SK-MEL-5 (cell line): Measurements from ENCODE around the gene CD6. TPM values are rescaled to one million over a fixed set of nuclear protein-coding genes. Genes with fewer than 3 reads are reported as not detected.
"Not testable (repeated sequence)": the region's sequence is repeated elsewhere in the genome, so short reads cannot be mapped to it uniquely, and the experiment has no call there.

ENCODE experiments used
- DNase-seq: peaks from one replicate; pipeline ENCODE4 v3.0.0-alpha.2; 2016; ENCODE audit warnings: low read depth, low spot score
- in situ Hi-C: cut with HindIII; loops from 2 replicates; pipeline ENCODE4 v1.10.0; 2016; ENCODE audit warnings: low sequenced_read_pairs, high pct_unique_total_duplicates, low pct_unique_long_range_greater_than_20kb
- total RNA-seq: library from RNA; depleted of rRNA; stranded (reverse); fragments of >200 nt; shearing (Covaris generic); gene quantifications from 2 replicates; pipeline ENCODE4 v1.2.3, GENCODE V29; 2014

CD6 gene
- total RNA-seq, 1 experiment from 2014 or later: not detected

GRCh38 chr11:61053191-61053590 lies 81.7 kb downstream of the CD6 start:
- in situ Hi-C loops: no loop called here
- no peak for DNase-seq

GRCh38 chr11:61054513-61054912 lies 83.0 kb downstream of the CD6 start:
- in situ Hi-C loops: no loop called here
- no peak for DNase-seq

- in situ Hi-C loops: no loop called here
- DNase-seq: no peak
Observed at GRCh38 chr11:61054927-61055562, 83.6 kb downstream of the CD6 start.

DNA sequence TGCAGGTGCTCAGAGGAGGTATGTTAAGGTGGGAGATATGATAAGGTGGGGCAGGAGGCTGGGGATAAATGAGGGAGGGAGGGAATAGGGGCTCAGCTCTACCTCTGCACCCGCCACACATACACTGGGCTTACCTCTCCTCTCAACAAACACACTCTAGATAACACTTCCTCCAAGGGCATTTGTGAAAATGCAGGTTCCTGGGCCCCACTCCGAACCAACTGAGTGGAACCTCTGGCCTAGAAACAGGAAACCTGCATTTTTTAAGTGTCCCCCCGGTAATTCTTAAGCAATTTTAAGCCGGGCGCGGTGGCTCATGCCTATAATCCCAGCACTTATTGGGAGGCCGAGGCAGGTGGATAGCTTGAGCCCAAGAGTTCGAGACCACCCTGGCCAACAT lies 84.3 kb downstream of the CD6 start:
- DNase-seq: no peak
- in situ Hi-C loops: no loop called here

- in situ Hi-C loops: no loop called here
Observed at GRCh38 chr11:61056571-61056970, 85.1 kb downstream of the CD6 start.

DNA sequence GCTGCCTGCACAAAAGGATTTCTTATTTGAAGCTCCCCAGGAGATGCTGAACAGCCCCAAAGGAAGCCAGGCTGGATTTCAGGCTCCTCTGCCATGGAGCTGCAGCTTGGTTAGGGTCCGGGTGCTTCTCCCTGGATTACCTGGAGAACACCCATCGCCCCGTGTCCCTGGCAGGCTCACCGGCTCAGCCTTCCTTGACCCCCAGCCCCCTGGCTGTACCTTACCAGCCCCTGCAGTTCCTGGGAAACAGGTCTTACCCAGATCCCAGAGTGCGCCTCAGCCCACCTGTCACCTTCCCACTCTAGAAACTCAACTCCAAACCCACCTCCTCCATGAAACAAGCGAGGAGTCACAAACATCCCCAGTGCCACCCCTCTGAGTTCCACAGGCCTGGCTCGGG lies 85.5 kb downstream of the CD6 start:
- in situ Hi-C loops: no loop called here
- DNase-seq: no peak

More at GRCh38 chr11:61056571-61056970, 85.1 kb downstream of the CD6 start:
- no peak for DNase-seq

- no peak for DNase-seq
- in situ Hi-C loops: no loop called here
Observed at GRCh38 chr11:61057615-61058014, 86.1 kb downstream of the CD6 start.

DNA sequence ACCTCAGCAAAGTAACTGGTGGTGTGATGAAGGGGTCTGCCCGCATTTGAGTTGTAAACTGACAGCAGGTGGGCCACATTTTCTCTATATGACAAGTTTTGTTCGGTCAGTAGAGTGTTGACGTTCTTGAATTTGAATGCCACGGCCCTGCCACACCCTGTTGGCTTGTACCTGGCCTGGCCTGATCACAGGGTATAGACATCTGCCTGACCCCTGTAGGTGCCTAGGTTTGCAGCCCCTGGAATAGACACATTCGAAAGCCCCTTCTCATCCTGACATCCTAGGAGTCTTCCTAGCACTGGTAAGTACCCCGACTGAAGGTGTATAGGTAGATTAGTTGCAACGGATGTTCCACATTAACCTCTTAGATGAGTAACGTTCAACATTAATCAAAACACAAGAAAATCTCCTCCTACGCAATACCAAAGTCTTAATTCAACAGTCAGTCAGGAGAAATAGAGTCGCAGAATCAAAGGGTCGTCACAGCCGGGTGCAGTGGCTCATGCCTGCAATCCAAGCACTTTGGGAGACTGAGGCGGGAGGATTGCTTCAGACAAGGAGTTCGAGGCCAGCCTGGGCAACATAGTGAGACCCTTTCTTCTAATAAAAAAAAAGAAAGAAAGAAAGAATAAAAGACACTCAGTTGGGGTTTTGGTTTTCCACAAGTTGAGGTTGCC lies 87.2 kb downstream of the CD6 start:
- in situ Hi-C loops: no loop called here
- DNase-seq: no peak

- in situ Hi-C loops: no loop called here
- no peak for DNase-seq
Observed at GRCh38 chr11:61059260-61059752, 87.8 kb downstream of the CD6 start.

DNA sequence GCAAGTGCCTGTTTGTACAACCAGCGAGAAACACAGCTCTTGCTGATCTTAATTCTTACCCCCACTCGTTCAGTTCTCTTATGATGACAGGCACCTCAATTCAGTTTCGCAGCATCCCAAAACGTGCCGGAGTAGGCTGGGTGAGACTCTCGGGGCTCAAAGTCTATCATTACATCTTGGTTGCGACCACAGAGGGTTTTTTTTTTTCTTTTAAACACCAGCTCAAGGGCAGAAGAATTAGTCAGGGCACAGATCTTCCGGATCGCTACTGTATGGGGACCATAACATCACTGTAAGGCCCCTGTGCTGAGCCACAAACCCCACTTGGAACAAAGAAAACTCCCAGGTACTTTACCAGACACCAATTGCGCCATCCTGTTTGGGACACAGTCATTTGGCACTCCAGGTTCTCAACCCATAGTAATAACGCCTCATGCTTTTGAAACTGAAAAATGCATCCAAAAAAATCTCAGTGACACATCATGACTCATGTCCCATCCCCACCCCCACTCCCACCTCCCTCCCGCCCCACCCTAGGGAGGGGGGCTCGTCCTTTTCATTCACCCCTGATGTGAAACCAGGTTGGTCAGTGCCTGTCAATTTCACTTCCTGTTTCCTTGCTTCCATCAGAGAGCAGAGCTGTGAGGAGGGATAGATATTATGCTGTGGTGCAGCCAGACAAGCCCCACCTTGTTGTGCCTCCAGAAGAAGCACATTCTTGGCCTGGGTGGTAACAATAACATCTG lies 89.8 kb downstream of the CD6 start:
- in situ Hi-C loops: no loop called here
- no peak for DNase-seq

- in situ Hi-C loops: no loop called here
- DNase-seq: no peak
Observed at GRCh38 chr11:61062181-61062930, 90.9 kb downstream of the CD6 start.

DNA sequence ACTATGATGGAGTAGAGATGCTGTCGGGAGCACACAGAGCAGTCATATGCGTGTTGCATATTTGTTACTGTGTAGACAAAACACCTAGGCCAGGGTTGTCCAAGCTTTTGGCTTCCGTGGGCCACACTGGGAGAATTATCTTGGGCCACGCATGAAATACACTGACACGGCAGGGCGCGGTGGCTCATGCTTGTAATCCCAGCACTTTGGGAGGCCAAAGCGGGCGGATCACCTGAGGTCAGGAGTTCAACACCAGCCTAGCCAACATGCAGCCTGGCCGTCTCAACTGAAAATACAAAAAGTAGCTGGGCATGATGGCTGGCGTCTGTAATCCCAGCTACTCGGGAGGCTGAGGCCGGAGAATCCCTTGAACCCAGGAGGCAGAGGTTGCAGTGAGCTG lies 93.8 kb downstream of the CD6 start:
- DNase-seq, in situ Hi-C loops: not testable (repeated sequence)

- in situ Hi-C loops: no loop called here
Observed at GRCh38 chr11:61065955-61066638, 94.6 kb downstream of the CD6 start.

GRCh38 chr11:61066645-61067044 lies 95.2 kb downstream of the CD6 start:
- no peak for DNase-seq
- in situ Hi-C loops: no loop called here

More at GRCh38 chr11:61065955-61066638, 94.6 kb downstream of the CD6 start:
- no peak for DNase-seq

DNA sequence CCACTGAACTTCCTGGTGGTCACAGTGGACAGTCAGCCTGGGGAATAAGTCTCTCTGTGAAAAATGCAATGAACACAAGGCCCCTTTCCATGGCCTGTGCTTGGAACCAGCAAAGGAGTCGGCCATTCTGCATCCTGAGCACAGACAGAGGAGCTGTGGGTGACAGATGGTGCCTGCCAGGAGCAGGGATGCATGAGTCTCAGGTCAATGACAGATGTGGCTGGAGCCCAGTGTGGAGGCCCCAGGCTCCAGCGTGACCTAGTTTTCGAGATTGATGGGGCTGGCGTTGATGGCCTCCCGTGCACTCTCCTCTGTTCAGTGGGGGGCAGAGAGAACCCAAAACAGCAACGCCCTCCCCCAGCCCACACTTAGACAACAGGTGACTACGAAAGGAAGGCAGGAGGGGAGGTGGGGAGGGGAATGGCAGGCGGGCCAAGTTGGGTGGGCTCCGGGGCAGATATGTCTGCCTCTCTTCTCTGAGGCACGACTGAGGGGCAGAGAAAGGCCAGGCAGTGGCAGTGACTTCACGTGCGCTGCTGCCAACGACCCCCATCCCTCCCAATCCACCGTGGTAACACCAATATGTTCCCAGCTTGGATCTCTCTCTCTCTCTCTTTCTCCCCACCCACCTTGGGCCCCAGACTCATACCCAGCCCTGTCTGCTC lies 96.4 kb downstream of the CD6 start:
- DNase-seq: no peak
- in situ Hi-C loops: no loop called here

DNA sequence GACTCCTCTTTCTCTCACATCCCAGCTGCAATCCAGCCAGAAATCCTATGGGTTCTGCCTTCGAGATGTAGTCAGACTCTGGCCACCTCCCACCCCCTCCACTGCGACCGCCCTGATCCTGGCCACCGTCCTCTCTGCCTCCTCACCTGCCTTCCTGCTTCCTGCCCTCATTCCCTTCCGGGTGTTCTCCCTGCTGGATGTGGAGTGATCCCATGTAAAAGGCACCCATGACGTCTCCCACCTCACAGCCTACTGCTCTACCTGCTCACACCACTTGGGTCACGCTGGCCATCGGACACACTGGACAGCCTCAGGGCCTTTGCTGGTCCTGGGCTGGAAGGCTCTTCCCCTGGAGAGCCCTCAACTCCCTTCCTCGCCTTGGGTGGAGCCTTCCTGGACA lies 97.1 kb downstream of the CD6 start:
- DNase-seq: no peak
- in situ Hi-C loops: no loop called here

DNA sequence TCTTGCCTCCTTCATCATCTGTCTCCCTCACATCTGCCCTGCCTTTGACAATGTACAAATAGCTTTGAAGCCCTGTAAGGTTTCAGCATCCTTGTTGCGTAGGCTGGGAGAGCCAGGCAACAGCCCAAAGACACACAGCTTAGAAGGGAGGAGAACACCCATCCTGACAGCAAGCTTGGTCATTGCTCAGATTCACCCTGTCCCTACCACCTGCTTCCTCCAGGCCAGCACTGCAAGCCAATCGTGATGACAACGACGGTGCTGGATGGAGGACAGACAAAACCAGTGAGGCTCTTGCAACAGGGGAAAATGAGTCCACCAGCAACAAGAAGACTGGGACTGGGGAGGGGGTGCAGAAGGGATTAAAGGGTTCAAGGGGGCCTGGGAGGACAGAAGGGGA lies 97.9 kb downstream of the CD6 start:
- in situ Hi-C loops: no loop called here
- DNase-seq: no peak
